Mesenchymal stem cell (in vitro differentiated cells and primary cell): Measurements from ENCODE around the gene EFS.

Source experiments
- DNase-seq: peaks from one replicate; pipeline ENCODE4 v3.0.0-alpha.2; 2013
- H2AFZ ChIP-seq: one replicate; pipeline ENCODE4 v1.6.1; 2013; ENCODE audit warnings: low read depth, mild to moderate bottlenecking, control low read depth, inconsistent platforms, low read length, moderate library complexity
- H2AK5ac ChIP-seq: 2 replicates; pipeline ENCODE4 v1.6.1; 2013; ENCODE audit warnings: low read length, moderate library complexity, mild to moderate bottlenecking, inconsistent platforms; ENCODE audit not compliant: severe bottlenecking
- H2BK120ac ChIP-seq: one replicate; pipeline ENCODE4 v1.6.1; 2013; ENCODE audit warnings: low read depth, mild to moderate bottlenecking, inconsistent platforms, low read length, moderate library complexity
- H2BK12ac ChIP-seq, 2 experiments: one replicate each; pipeline ENCODE4 v1.6.1; 2013; ENCODE audit warnings: inconsistent platforms in 2 of 2, low read length in 2 of 2, mild to moderate bottlenecking in 2 of 2, moderate library complexity in 2 of 2, control low read depth in 1 of 2
- H2BK15ac ChIP-seq: one replicate; pipeline ENCODE4 v1.6.1; 2013; ENCODE audit warnings: mild to moderate bottlenecking, low read depth, inconsistent platforms; ENCODE audit not compliant: poor library complexity, severe bottlenecking
- H2BK5ac ChIP-seq: 2 replicates; pipeline ENCODE4 v1.6.1; 2013; ENCODE audit warnings: low read depth, mild to moderate bottlenecking, low read length, control low read depth, inconsistent platforms; ENCODE audit not compliant: poor library complexity, severe bottlenecking
- H3K14ac ChIP-seq, 2 experiments: one replicate each; pipeline ENCODE4 v1.6.1; 2013; ENCODE audit warnings: inconsistent platforms in 2 of 2, low read length in 2 of 2, control low read depth in 1 of 2, mild to moderate bottlenecking in 1 of 2, moderate library complexity in 1 of 2
- H3K18ac ChIP-seq, 2 experiments: one replicate each; pipeline ENCODE4 v1.6.1; 2013; ENCODE audit warnings: inconsistent platforms in 2 of 2, low read length in 2 of 2, control low read depth in 1 of 2, low read depth in 1 of 2, mild to moderate bottlenecking in 1 of 2
- H3K23ac ChIP-seq, 2 experiments: one replicate each; pipeline ENCODE4 v1.6.1; 2013; ENCODE audit warnings: inconsistent platforms in 2 of 2, low read length in 2 of 2, mild to moderate bottlenecking in 2 of 2, moderate library complexity in 2 of 2, control low read depth in 1 of 2
- H3K27ac ChIP-seq: 2 replicates; pipeline ENCODE4 v1.5.1; 2013; ENCODE audit warnings: mild to moderate bottlenecking, moderate library complexity, low read length, control low read depth, inconsistent platforms; ENCODE audit not compliant: poor library complexity, severe bottlenecking
- H3K27me3 ChIP-seq, 2 experiments: 2 replicates each; pipeline versions ENCODE4 v1.6.1 to v1.7.0; 2013; ENCODE audit warnings: low read length in 2 of 2, mild to moderate bottlenecking in 2 of 2, moderate library complexity in 2 of 2, control low read depth in 1 of 2, inconsistent platforms in 1 of 2; ENCODE audit not compliant: control insufficient read depth in 1 of 2, insufficient read depth in 1 of 2
- H3K36me3 ChIP-seq, 2 experiments: 2 replicates each; pipeline versions ENCODE4 v1.6.1 to v1.7.0; 2013; ENCODE audit warnings: low read length in 2 of 2, control low read depth in 1 of 2, inconsistent platforms in 1 of 2, low read depth in 1 of 2, mild to moderate bottlenecking in 1 of 2; ENCODE audit not compliant: insufficient read depth in 2 of 2, control insufficient read depth in 1 of 2
- H3K4ac ChIP-seq, 2 experiments: one replicate each; pipeline ENCODE4 v1.6.1; 2013; ENCODE audit warnings: inconsistent platforms in 2 of 2, low read length in 2 of 2, mild to moderate bottlenecking in 2 of 2, moderate library complexity in 2 of 2, control low read depth in 1 of 2, low read depth in 1 of 2
- H3K4me1 ChIP-seq: 2 replicates; pipeline ENCODE4 v1.6.1; 2013; ENCODE audit warnings: low read depth, low read length, control low read depth; ENCODE audit not compliant: control insufficient read depth, insufficient read depth
- H3K4me2 ChIP-seq: 2 replicates; pipeline ENCODE4 v1.6.1; 2013; ENCODE audit warnings: low read length, mild to moderate bottlenecking, inconsistent platforms; ENCODE audit not compliant: poor library complexity, severe bottlenecking
- H3K4me3 ChIP-seq, 2 experiments: 2 replicates each; pipeline versions ENCODE4 v1.5.1 to v1.7.0; 2013; ENCODE audit warnings: low read length in 2 of 2, mild to moderate bottlenecking in 2 of 2, control low read depth in 1 of 2, low read depth in 1 of 2; ENCODE audit not compliant: insufficient read depth in 1 of 2
- H3K79me1 ChIP-seq: replicated peaks from 2 replicates; pipeline ENCODE4 v1.6.1; 2013; ENCODE audit warnings: mild to moderate bottlenecking, control low read depth, low read length, inconsistent platforms; ENCODE audit not compliant: poor library complexity, severe bottlenecking
- H3K9ac ChIP-seq: 2 replicates; pipeline ENCODE4 v1.7.0; 2013; ENCODE audit warnings: mild to moderate bottlenecking, low read length, moderate library complexity
- H3K9me3 ChIP-seq: 2 replicates; pipeline ENCODE4 v1.7.0; 2013; ENCODE audit warnings: mild to moderate bottlenecking, low read length; ENCODE audit not compliant: control insufficient read depth
- H4K8ac ChIP-seq: one replicate; pipeline ENCODE4 v1.6.1; 2013; ENCODE audit warnings: inconsistent platforms, mild to moderate bottlenecking, low read length, moderate library complexity
- H4K91ac ChIP-seq: one replicate; pipeline ENCODE4 v1.6.1; 2013; ENCODE audit warnings: mild to moderate bottlenecking, low read length, inconsistent platforms
- WGBS: methylation state at CpG from one replicate; pipeline ENCODE4 v1.1.7; 2013; ENCODE audit warnings: mixed read lengths; 5-methylcytosine and 5-hydroxymethylcytosine counted together

EFS gene

DNA sequence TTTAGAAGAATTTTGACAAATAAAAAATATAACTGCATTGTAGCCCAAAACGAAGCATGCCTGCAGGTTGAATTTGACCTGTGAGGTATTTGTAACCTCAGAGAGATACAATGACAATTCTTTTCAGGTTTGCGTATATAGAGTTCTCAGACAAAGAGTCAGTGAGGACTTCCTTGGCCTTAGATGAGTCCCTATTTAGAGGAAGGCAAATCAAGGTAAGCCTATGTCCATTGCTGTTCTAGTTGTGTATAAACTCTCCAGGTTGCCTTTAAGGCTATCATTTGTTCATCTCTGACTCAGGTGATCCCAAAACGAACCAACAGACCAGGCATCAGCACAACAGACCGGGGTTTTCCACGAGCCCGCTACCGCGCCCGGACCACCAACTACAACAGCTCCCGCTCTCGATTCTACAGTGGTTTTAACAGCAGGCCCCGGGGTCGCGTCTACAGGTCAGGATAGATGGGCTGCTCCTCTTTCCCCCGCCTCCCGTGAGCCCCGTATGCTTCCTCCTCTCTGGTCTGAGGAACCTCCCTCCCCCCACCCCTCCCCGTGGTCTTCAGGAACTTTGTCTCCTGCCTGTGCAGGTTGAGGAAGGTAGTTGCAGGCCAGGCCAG, 41.0 kb downstream of the EFS start:
- H2BK15ac ChIP-seq = no peak overlapping the region
- no peak overlapping the region for H2BK5ac ChIP-seq
- no peak overlapping the region for H3K4ac ChIP-seq
- no peaks in the 10 kb centered on the region for H3K9me3 ChIP-seq
- no peak overlapping the region for H3K4me3 ChIP-seq
- no peak overlapping the region for H2AFZ ChIP-seq
- no peak overlapping the region for H3K27ac ChIP-seq
- no peak overlapping the region for H3K23ac ChIP-seq
- H2AK5ac ChIP-seq = no peak overlapping the region
- no peaks in the 10 kb centered on the region for H3K27me3 ChIP-seq
- WGBS = 95% methylated on average over 15 of the region's 18 CpGs
- no peak overlapping the region for H3K14ac ChIP-seq
- no peak overlapping the region for H4K91ac ChIP-seq
- H3K79me1 ChIP-seq = peaks cover 10% of the 10 kb centered on the region
- H3K18ac ChIP-seq = no peak overlapping the region
- no peak overlapping the region for H4K8ac ChIP-seq
- peaks cover 32 to 49% of the 10 kb centered on the region in 2 experiments for H3K36me3 ChIP-seq
- no peak overlapping the region for H2BK120ac ChIP-seq
- peaks cover 13% of the 10 kb centered on the region for H3K4me1 ChIP-seq
- no peak for DNase-seq
- no peak overlapping the region for H2BK12ac ChIP-seq
- no peak overlapping the region for H3K4me2 ChIP-seq
- peak overlapping the region; percentile 97 for H3K9ac ChIP-seq

GRCh38 chr14:23322568-23323517, 42.1 kb downstream of the EFS start:
- Histone ChIP-seq H3K18ac (no peak overlapping the region), H2AFZ (no peak overlapping the region), H3K4ac (no peak overlapping the region), H3K79me1 (peaks cover 11% of the 10 kb centered on the region), H2BK5ac (no peak overlapping the region), H3K27me3 (no peaks in the 10 kb centered on the region), H3K27ac (no peak overlapping the region), H3K14ac (no peak overlapping the region), H2BK15ac (no peak overlapping the region), H4K8ac (no peak overlapping the region), H3K9ac (peak overlapping the region; percentile 97), H3K4me3 (peak overlapping the region; percentile 77 to 93), H2BK120ac (no peak overlapping the region), H4K91ac (no peak overlapping the region), H2AK5ac (no peak overlapping the region), H3K4me1 (peaks cover 13% of the 10 kb centered on the region), H3K36me3 (peaks cover 33 to 52% of the 10 kb centered on the region in 2 experiments), H3K9me3 (no peaks in the 10 kb centered on the region), H3K4me2 (peak overlapping the region; percentile 71), H2BK12ac (no peak overlapping the region), H3K23ac (peak overlapping the region in 1 of 2 experiments; percentile 54)
- 59% methylated on average over 9 of the region's 10 CpGs for WGBS
- no peak for DNase-seq

DNA sequence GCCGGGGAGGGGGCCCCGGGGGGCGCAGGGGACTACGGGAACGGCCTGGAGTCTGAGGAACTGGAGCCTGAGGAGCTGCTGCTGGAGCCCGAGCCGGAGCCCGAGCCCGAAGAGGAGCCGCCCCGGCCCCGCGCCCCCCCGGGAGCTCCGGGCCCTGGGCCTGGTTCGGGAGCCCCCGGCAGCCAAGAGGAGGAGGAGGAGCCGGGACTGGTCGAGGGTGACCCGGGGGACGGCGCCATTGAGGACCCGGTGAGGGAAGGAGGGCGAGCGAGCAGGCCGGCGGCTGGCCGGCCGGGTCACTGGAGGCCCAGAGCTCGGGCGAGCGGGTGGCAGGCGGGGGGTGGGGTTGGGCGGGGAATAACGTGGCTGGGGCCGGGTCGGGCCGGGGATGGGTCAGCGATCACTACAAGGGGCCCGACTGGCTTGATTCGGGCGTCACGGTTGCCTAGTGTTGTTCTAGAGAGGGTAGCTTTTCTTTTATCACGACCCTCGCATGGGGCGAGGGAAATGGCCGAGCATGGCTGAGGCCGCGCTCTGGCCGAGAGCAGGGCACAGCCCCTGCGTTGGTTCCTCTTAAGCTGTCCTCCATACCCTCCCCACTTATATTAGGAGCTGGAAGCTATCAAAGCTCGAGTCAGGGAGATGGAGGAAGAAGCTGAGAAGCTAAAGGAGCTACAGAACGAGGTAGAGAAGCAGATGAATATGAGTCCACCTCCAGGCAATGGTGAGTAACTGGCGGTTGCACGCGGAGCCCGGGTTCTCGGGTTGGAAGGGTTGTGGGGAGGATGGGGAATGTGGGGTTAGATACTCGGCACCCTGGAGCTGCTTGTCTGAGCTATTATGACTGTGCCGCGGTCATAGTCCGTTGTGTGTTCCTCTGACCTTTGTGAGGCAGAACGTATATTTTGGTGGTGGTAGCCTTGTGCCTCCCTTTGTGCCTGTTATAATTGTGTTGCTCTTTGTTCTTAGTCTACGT, 43.1 kb downstream of the EFS start:
- peak overlapping the region; percentile 87 for H4K91ac ChIP-seq
- H3K4me2 ChIP-seq = peak overlapping the region; percentile 71
- H3K9me3 ChIP-seq = no peaks in the 10 kb centered on the region
- H3K23ac ChIP-seq = peak overlapping the region in 1 of 2 experiments; percentile 14
- peak overlapping the region; percentile 97 for H3K9ac ChIP-seq
- peak overlapping the region; percentile 92 to 96 for H3K18ac ChIP-seq
- H2BK15ac ChIP-seq = peak overlapping the region; percentile 95
- peak overlapping the region; percentile 89 for H2BK5ac ChIP-seq
- peak overlapping the region; percentile 36 for H2AK5ac ChIP-seq
- H3K27me3 ChIP-seq = no peaks in the 10 kb centered on the region
- H2AFZ ChIP-seq = no peak overlapping the region
- peak overlapping the region; percentile 88 for H2BK120ac ChIP-seq
- H3K4ac ChIP-seq = peak overlapping the region; percentile 75 to 95
- no peak overlapping the region for H2BK12ac ChIP-seq
- peak overlapping the region; percentile 48 to 50 for H3K14ac ChIP-seq
- H4K8ac ChIP-seq = peak overlapping the region; percentile 96
- peak; percentile 64 for DNase-seq
- H3K4me3 ChIP-seq = peak overlapping the region; percentile 77 to 93
- H3K4me1 ChIP-seq = peaks cover 13% of the 10 kb centered on the region
- H3K36me3 ChIP-seq = peaks cover 36 to 62% of the 10 kb centered on the region in 2 experiments
- H3K79me1 ChIP-seq = peaks cover 12% of the 10 kb centered on the region
- H3K27ac ChIP-seq = peak overlapping the region; percentile 79
- WGBS = 0% methylated on average over 48 of the region's 64 CpGs
